GM12864 (cell line): Measurements from ENCODE around the gene PGBD4.

Experiments
- DNase-seq: peaks from one replicate; pipeline ENCODE4 v3.0.0-alpha.2; 2011; ENCODE audit warnings: low read depth
- H3K4me3 ChIP-seq: 2 replicates; pipeline ENCODE4 v1.5.1; 2011; ENCODE audit warnings: mild to moderate bottlenecking, low read depth, low read length, control low read depth
- CTCF ChIP-seq: IDR thresholded peaks from 2 replicates; pipeline ENCODE4 v1.5.1; 2011; ENCODE audit warnings: low read depth, mild to moderate bottlenecking, moderate library complexity, low read length, control low read depth, inconsistent platforms; ENCODE audit errors: missing control alignments

The PGBD4 gene

GRCh38 chr15:34064438-34064837 is 37.4 kb upstream of the PGBD4 start:
- H3K4me3 ChIP-seq: no peak overlapping the region
- DNase-seq: no peak
- no peak for TF ChIP-seq CTCF

GRCh38 chr15:34065261-34065660 is 36.6 kb upstream of the PGBD4 start:
- no peak for DNase-seq
- no peak overlapping the region for H3K4me3 ChIP-seq
- TF ChIP-seq CTCF: no peak

- TF ChIP-seq CTCF: no peak
- H3K4me3 ChIP-seq: no peak overlapping the region
- no peak for DNase-seq
Observed at GRCh38 chr15:34065941-34066340, 35.9 kb upstream of the PGBD4 start.

- no peak overlapping the region for H3K4me3 ChIP-seq
- no peak for TF ChIP-seq CTCF
- DNase-seq: no peak
Observed at GRCh38 chr15:34070003-34070402, 31.9 kb upstream of the PGBD4 start.

- TF ChIP-seq CTCF: no peak
Observed at GRCh38 chr15:34076785-34077184, 25.1 kb upstream of the PGBD4 start.

GRCh38 chr15:34078900-34079299 is 23.0 kb upstream of the PGBD4 start:
- no peak for DNase-seq
- no peak for TF ChIP-seq CTCF
- H3K4me3 ChIP-seq: no peak overlapping the region

More at GRCh38 chr15:34076785-34077184, 25.1 kb upstream of the PGBD4 start:
- DNase-seq: no peak
- no peak overlapping the region for H3K4me3 ChIP-seq

GRCh38 chr15:34079904-34080303 is 22.0 kb upstream of the PGBD4 start:
- H3K4me3 ChIP-seq: no peak overlapping the region
- no peak for DNase-seq
- no peak for TF ChIP-seq CTCF
